ENCODE results near the gene MROH8. TPM values are rescaled to one million over a fixed set of nuclear protein-coding genes. Genes with fewer than 3 reads are reported as not detected.
A peak's percentile ranks its signal among the peaks of the same experiment; 100 is the strongest.
"Not testable (repeated sequence)": the region's sequence is repeated elsewhere in the genome, so short reads cannot be mapped to it uniquely, and the experiment has no call there.

The MROH8 gene
- total and polyA plus RNA-seq, 8 donors, result 1.1 to 6.9 (median 1.5) TPM

DNA sequence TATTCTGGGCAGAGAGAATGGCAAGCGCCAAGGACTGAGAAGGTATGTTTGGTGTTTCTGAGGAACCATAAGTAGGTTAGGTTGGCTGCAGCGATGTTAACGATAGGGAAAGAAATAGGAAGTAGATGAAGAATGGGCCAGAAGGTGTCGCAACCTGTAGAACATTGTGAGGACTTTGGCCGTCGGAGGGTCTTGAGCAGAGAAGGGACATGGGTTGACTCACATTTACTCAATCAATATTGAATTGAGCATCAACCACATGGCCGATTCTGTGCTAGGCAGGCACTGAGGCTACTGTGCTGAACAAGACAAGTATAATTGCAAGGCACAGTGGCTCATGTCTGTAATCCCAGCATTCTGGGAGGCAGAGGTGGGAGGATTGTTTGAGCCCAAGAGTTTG is 27.1 kb downstream of the MROH8 start:
- no peak for ATAC-seq
- Histone ChIP-seq H3K9me3 (no peaks in the 10 kb centered on the region), H3K4me1 (no peaks in the 10 kb centered on the region), H3K27me3 (no peaks in the 10 kb centered on the region), H3K4me3 (no peak overlapping the region), H3K36me3 (no peaks in the 10 kb centered on the region), H3K27ac (no peak overlapping the region)
- FAIRE-seq, result no peak
- no peak for DNase-seq
- 89 to 96% methylated on average over 7 of the region's 7 CpGs for WGBS, 2 donors
- TF ChIP-seq, protein P1, sequence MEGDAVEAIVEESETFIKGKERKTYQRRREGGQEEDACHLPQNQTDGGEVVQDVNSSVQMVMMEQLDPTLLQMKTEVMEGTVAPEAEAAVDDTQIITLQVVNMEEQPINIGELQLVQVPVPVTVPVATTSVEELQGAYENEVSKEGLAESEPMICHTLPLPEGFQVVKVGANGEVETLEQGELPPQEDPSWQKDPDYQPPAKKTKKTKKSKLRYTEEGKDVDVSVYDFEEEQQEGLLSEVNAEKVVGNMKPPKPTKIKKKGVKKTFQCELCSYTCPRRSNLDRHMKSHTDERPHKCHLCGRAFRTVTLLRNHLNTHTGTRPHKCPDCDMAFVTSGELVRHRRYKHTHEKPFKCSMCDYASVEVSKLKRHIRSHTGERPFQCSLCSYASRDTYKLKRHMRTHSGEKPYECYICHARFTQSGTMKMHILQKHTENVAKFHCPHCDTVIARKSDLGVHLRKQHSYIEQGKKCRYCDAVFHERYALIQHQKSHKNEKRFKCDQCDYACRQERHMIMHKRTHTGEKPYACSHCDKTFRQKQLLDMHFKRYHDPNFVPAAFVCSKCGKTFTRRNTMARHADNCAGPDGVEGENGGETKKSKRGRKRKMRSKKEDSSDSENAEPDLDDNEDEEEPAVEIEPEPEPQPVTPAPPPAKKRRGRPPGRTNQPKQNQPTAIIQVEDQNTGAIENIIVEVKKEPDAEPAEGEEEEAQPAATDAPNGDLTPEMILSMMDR (IDR thresholded peaks at IDR 0.05), result no peak
- intact Hi-C loops (cut with DNase I), result no loop called here

DNA sequence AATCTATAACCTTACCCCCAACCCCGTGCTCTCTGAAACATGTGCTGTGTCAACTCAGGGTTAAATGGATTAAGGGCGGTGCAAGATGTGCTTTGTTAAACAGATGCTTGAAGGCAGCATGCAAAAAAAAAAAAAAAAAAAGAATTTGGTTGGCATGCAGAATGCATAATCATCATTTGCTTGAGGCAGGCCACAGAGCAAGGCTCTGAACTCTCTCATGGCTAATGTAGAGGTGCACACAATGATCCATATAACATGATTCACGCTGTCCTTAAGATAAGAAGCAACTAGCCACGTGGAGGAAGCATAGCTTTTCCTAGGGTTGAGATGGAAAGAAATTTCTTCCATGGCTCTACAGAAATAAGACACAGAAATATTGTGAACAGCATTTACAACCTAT is 27.8 kb downstream of the MROH8 start:
- intact Hi-C loops (cut with DNase I), result no loop called here
- DNase-seq (no peak), FAIRE-seq (no peak), ATAC-seq (no peak)
- Histone ChIP-seq H3K36me3 (no peaks in the 10 kb centered on the region), H3K4me1 (no peaks in the 10 kb centered on the region), H3K4me3 (no peak overlapping the region), H3K27ac (no peak overlapping the region), H3K9me3 (no peaks in the 10 kb centered on the region), H3K27me3 (no peaks in the 10 kb centered on the region)
- WGBS, 2 donors, result 71 to 88% methylated on average over 3 of the region's 4 CpGs
- TF ChIP-seq, protein P1 (IDR thresholded peaks at IDR 0.05), result no peak

DNA sequence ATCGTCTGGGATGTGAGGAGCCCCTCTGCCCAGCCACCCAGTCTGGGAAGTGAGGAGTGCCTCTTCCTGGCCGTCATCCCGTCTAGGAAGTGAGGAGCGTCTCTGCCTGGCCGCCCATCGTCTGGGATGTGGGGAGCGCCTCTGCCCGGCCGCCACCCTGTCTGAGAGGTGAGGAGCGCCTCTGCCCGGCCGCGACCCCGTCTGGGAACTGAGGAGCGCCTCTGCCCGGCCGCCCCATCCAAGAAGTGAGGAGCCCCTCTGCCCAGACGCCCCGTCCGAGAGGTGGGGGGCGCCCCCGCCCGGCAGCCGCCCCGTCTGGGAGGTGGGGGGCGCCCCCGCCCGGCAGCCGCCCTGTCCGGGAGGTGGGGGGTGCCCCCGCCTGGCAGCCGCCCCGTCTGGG is 28.5 kb downstream of the MROH8 start:
- H3K4me3 ChIP-seq; H3K27ac ChIP-seq; FAIRE-seq; H3K36me3 ChIP-seq; H3K9me3 ChIP-seq; H3K27me3 ChIP-seq; ATAC-seq; intact Hi-C loops (cut with DNase I); H3K4me1 ChIP-seq: not testable (repeated sequence)
- DNase-seq, result peak in 1 of 6 donors; percentile 52
- WGBS, 2 donors, result 95 to 98% methylated on average over 22 to 33 of the region's 33 CpGs

DNA sequence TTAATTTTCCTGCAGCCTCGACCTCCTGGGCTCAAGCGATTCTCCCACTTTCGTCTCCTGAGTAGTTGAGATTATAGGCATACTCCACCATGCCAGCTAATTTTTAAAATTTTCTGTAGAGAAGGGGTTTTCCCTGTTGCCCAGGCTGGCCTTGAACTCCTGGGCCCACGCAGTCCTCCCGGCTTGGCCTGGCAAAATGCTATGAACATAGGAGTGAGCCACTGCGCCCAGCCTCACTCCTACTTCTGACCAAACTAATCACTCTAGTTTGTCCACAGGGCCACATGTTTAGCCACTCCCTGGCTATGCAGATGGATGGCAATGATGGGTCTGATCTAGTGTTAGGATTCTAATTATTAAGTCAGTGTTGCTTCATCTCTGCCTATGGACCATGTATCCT is 32.1 kb downstream of the MROH8 start:
- H3K9me3 ChIP-seq, result no peaks in the 10 kb centered on the region

DNA sequence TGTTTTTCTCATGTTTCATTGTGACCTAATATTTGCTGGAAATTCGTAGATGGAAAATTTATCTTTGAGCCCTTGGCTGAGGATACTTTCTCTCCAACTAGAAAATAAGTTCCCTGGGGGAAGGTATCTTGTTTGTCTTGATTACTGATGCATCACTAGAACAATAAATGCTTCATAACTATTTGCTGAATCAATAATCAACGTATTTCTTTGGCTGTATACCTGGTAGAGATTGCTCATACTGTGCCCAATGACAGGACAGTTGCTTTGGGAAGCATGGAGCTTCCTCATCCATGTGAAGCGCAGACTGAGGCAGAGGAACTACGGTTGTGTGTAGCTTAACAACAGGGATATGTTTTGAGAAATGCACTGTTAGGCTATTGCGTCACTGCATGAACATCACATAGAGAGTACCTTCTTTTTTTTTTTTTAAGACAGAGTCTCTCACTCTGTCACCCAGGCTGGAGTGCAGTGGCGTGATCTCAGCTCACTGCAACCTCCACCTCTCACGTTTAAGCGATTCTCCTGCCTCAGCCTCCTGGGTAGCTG is 34.4 kb downstream of the MROH8 start:
- no peak for FAIRE-seq
- no peaks in the 10 kb centered on the region for H3K9me3 ChIP-seq
- DNase-seq, result no peak
- no peaks in the 10 kb centered on the region for H3K27me3 ChIP-seq
- no peaks in the 10 kb centered on the region for H3K4me1 ChIP-seq
- 91 to 92% methylated on average over 8 of the region's 8 CpGs for WGBS, 2 donors
- H3K36me3 ChIP-seq, result no peaks in the 10 kb centered on the region
- intact Hi-C loops (cut with DNase I), result no loop called here
- TF ChIP-seq, protein P1 (IDR thresholded peaks at IDR 0.05), result no peak
- H3K27ac ChIP-seq, result no peak overlapping the region
- ATAC-seq, result no peak
- no peak overlapping the region for H3K4me3 ChIP-seq

More for the DNA sequence above, 32.1 kb downstream of the MROH8 start:
- Histone ChIP-seq H3K27me3 (no peaks in the 10 kb centered on the region), H3K4me1 (no peaks in the 10 kb centered on the region), H3K36me3 (no peaks in the 10 kb centered on the region), H3K27ac (no peak overlapping the region), H3K4me3 (no peak overlapping the region)
- intact Hi-C loops (cut with DNase I), result no loop called here
- ATAC-seq, result no peak
- TF ChIP-seq, protein P1 (IDR thresholded peaks at IDR 0.05), result no peak
- no peak for FAIRE-seq
- no peak for DNase-seq
- 94 to 95% methylated on average over 6 of the region's 6 CpGs for WGBS, 2 donors

All from pancreas (tissue), 10 donors.